Endothelial cell of umbilical vein (primary cell): ENCODE results near the gene BRD3. TPM values are rescaled to one million over a fixed set of nuclear protein-coding genes. Genes with fewer than 3 reads are reported as not detected.

Experiments
- BruUV-seq: library from RNA; stranded (reverse); fragments of 400-500 nt; replicated peaks from 2 replicates; lab custom pipeline; 2021; lab: Mats Ljungman, UMichigan
- CTCF ChIA-PET: fragments of 300-600, 350-600 bp; sonication (Branson Sonifier 250); formaldehyde crosslinking; loops from one replicate; lab custom pipeline; 2021; ENCODE audit warnings: antibody characterized with exemption, inconsistent platforms; lab: Charles Lee
- POLR2A ChIA-PET: fragments of 300-600, 350-600 bp; sonication (Branson Sonifier 250); formaldehyde crosslinking; loops from one replicate; lab custom pipeline; 2021; ENCODE audit warnings: antibody characterized with exemption, inconsistent platforms; lab: Charles Lee
- DNase-seq: peaks from one replicate; pipeline ENCODE4 v3.0.0-alpha.2; 2011; ENCODE audit warnings: low read depth, low spot score
- FAIRE-seq: peaks from 2 replicates; lab custom pipeline; 2011; peaks lifted over from hg19 to GRCh38; lab: Jason Lieb, UNC
- H2AFZ ChIP-seq: 2 replicates; pipeline ENCODE4 v1.6.0; 2012; ENCODE audit warnings: low read depth, low read length, control low read depth, inconsistent platforms
- H3K27ac ChIP-seq: 2 replicates; pipeline ENCODE4 v1.5.1; 2011; ENCODE audit warnings: low read depth, mild to moderate bottlenecking, control low read depth, low read length, moderate library complexity; ENCODE audit not compliant: insufficient read depth
- H3K27me3 ChIP-seq, 2 experiments: 2 replicates each; pipeline versions ENCODE4 v1.6.0 to v1.6.1; 2011; ENCODE audit warnings: low read length in 2 of 2, mixed read lengths in 1 of 2; ENCODE audit not compliant: control insufficient read depth in 2 of 2, insufficient read depth in 2 of 2
- H3K36me3 ChIP-seq, 2 experiments: 2 replicates in 1 of 2; 3 replicates in 1 of 2; pipeline ENCODE4 v1.5.1; 2011; ENCODE audit warnings: low read length in 2 of 2, mild to moderate bottlenecking in 1 of 2, moderate library complexity in 1 of 2; ENCODE audit not compliant: control insufficient read depth in 2 of 2, insufficient read depth in 2 of 2; ENCODE audit errors: extremely low read depth in 1 of 2
- H3K4me1 ChIP-seq: 3 replicates; pipeline ENCODE4 v1.5.1; 2011; ENCODE audit warnings: mild to moderate bottlenecking, low read length; ENCODE audit not compliant: control insufficient read depth, insufficient read depth; ENCODE audit errors: extremely low read depth
- H3K4me2 ChIP-seq: 2 replicates; pipeline ENCODE4 v1.6.1; 2011; ENCODE audit warnings: low read length, control low read depth, mixed read lengths; ENCODE audit not compliant: insufficient read depth
- H3K4me3 ChIP-seq, 3 experiments: fragments of 200-600 bp in 1 of 3; sonication (generic), shearing (Covaris generic) in 1 of 3; replicated peaks in 1 of 3; 2 replicates each; pipeline ENCODE4 v1.5.1; 2011 to 2016; ENCODE audit warnings: control low read depth in 3 of 3, low read length in 3 of 3, mild to moderate bottlenecking in 2 of 3, inconsistent platforms in 1 of 3, low read depth in 1 of 3, moderate library complexity in 1 of 3; ENCODE audit not compliant: insufficient read depth in 1 of 3
- H3K79me2 ChIP-seq: 2 replicates; pipeline ENCODE4 v1.6.0; 2012; ENCODE audit warnings: low read length, inconsistent platforms; ENCODE audit not compliant: control insufficient read depth, insufficient read depth
- H3K9ac ChIP-seq: replicated peaks from 2 replicates; pipeline ENCODE3; 2011; ENCODE audit warnings: low read length, control low read depth; ENCODE audit not compliant: insufficient read depth; ENCODE audit errors: extremely low read depth
- H3K9me1 ChIP-seq: replicated peaks from 3 replicates; pipeline ENCODE4 v1.6.0; 2011; ENCODE audit warnings: mild to moderate bottlenecking, low read length; ENCODE audit not compliant: control insufficient read depth, insufficient read depth; ENCODE audit errors: extremely low read depth
- H3K9me3 ChIP-seq: replicated peaks from 2 replicates; pipeline ENCODE4 v1.5.1; 2012; ENCODE audit warnings: low read length, inconsistent platforms; ENCODE audit not compliant: control insufficient read depth, insufficient read depth
- H4K20me1 ChIP-seq: replicated peaks from 2 replicates; pipeline ENCODE3; 2011; ENCODE audit warnings: mild to moderate bottlenecking, low read length; ENCODE audit not compliant: control insufficient read depth, insufficient read depth; ENCODE audit errors: extremely low read depth
- EZH2 ChIP-seq: IDR thresholded peaks from 2 replicates; pipeline ENCODE4 v1.6.1; 2012; ENCODE audit warnings: borderline replicate concordance, low read depth, mild to moderate bottlenecking, moderate library complexity, low read length, inconsistent platforms; ENCODE audit not compliant: severe bottlenecking
- FOS ChIP-seq: IDR thresholded peaks from 2 replicates; pipeline ENCODE4 v1.6.1; 2011; ENCODE audit warnings: mild to moderate bottlenecking, low read length, moderate library complexity, borderline replicate concordance; ENCODE audit not compliant: insufficient read depth
- GATA2 ChIP-seq: IDR thresholded peaks from 2 replicates; pipeline ENCODE4 v1.7.0; 2011; ENCODE audit warnings: low read depth, mild to moderate bottlenecking, moderate library complexity, mixed read lengths, low read length; ENCODE audit not compliant: insufficient read length, insufficient read depth
- JUN ChIP-seq: IDR thresholded peaks from 2 replicates; pipeline ENCODE4 v1.6.1; 2011; ENCODE audit warnings: borderline replicate concordance, low read depth; ENCODE audit not compliant: insufficient read length, insufficient read depth
- MYC ChIP-seq: IDR thresholded peaks from one replicate; pipeline ENCODE4 v1.6.1; 2011; ENCODE audit warnings: mild to moderate bottlenecking, low read depth, low read length
- POLR2A ChIP-seq: IDR thresholded peaks from 2 replicates; pipeline ENCODE4 v1.6.1; 2012; ENCODE audit warnings: low read depth, mild to moderate bottlenecking, control low read depth, low read length
- POLR2AphosphoS5 ChIP-seq: IDR thresholded peaks from 2 replicates; pipeline ENCODE4 v1.6.1; 2012; ENCODE audit warnings: low read depth, mild to moderate bottlenecking, control low read depth, low read length, moderate library complexity; ENCODE audit not compliant: insufficient read depth
- dilution Hi-C: fragments of 300-500 bp; cut with MboI; formaldehyde crosslinking; loops from one replicate; pipeline ENCODE4 v1.15.0; 2019; ENCODE audit warnings: low sequenced_read_pairs; ENCODE audit not compliant: extremely low pct_ligation_motif_present
- intact Hi-C: fragments of 100-400 bp; cut with micrococcal nuclease; formaldehyde crosslinking; loops from one replicate; pipeline ENCODE4 v1.10.0; 2022
- polyA plus RNA-seq, 4 experiments: library from polyadenylated mRNA; depleted of rRNA in 3 of 4; stranded (reverse) in 3 of 4; unstranded in 1 of 4; fragments of >200 nt; gene quantifications; 2 replicates each; pipeline versions ENCODE4 v1.2.1 to v1.2.3, GENCODE V29; 2011 to 2012; ENCODE audit warnings: missing spikeins in 1 of 4
- total RNA-seq: library from RNA; stranded (reverse); gene quantifications from 2 replicates; pipeline ENCODE4 v1.2.3, GENCODE V29; 2021
- TF ChIP-seq, protein P1 (sequence below), 2 donors: IDR thresholded peaks; 1 replicate in 1 of 2; 2 replicates in 1 of 2; pipeline ENCODE4 v1.5.1; 2011; ENCODE audit warnings: low read length in 2 of 2, mild to moderate bottlenecking in 2 of 2, moderate library complexity in 2 of 2, control low read depth in 1 of 2, inconsistent platforms in 1 of 2, low read depth in 1 of 2; ENCODE audit not compliant: insufficient read depth in 1 of 2; ENCODE audit errors: extremely low read depth in 1 of 2
- TF ChIP-seq, protein P2 (sequence below): IDR thresholded peaks from 2 replicates; pipeline ENCODE4 v1.6.1; 2011; ENCODE audit not compliant: insufficient read depth, insufficient read length

BRD3 gene
- total and polyA plus RNA-seq, 2 donors (not counting 3 experiments of a cell fraction or from before 2014, with no cell fraction given), result 10.5 to 47.1 TPM

DNA sequence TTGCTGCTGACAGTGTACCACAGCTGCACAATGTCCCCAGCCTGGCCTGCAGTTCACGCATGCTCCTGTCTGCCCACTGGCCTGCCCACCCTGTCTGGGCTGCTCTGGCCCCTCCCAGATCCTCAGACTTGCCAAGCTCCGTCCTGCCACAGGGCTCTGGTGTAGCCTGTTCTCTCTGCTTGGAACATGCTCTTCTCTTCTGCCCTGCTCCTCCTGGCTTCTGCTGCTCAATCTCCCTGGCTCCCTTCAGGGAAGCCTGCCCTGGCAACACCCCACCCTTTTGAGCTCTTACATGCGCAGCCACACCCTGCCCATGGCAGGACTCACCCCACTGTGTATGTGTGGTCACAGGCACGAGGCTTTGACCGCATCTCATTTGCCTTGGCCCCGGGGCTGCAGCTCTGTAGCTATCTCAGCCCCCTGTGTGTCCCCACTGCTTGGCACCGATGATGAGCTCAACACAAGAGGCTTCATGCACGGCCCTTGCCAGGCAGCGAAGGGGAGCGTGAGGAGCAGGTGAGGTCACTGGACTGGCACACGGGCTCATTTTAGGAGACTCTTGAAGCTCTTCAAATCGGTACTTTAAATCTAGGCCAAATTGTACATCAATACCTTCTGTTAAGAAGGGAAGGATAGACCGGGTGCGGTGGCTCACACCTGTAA is 20.4 kb upstream of the BRD3 start:
- dilution Hi-C loops (no loop called here), intact Hi-C loops (no loop called here)
- no peaks in the 10 kb centered on the region for H4K20me1 ChIP-seq
- no peak overlapping the region for H2AFZ ChIP-seq
- no peaks in the 10 kb centered on the region for H3K36me3 ChIP-seq
- no peak overlapping the region for H3K9ac ChIP-seq
- TF ChIP-seq, protein P1, sequence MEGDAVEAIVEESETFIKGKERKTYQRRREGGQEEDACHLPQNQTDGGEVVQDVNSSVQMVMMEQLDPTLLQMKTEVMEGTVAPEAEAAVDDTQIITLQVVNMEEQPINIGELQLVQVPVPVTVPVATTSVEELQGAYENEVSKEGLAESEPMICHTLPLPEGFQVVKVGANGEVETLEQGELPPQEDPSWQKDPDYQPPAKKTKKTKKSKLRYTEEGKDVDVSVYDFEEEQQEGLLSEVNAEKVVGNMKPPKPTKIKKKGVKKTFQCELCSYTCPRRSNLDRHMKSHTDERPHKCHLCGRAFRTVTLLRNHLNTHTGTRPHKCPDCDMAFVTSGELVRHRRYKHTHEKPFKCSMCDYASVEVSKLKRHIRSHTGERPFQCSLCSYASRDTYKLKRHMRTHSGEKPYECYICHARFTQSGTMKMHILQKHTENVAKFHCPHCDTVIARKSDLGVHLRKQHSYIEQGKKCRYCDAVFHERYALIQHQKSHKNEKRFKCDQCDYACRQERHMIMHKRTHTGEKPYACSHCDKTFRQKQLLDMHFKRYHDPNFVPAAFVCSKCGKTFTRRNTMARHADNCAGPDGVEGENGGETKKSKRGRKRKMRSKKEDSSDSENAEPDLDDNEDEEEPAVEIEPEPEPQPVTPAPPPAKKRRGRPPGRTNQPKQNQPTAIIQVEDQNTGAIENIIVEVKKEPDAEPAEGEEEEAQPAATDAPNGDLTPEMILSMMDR (IDR thresholded peaks at IDR 0.05; ENCODE audit: extremely low read depth in 1 of 2, insufficient read depth in 1 of 2, low read depth in 1 of 2, low read length in 2 of 2), result no peak
- TF ChIP-seq MYC (no peak), EZH2 (no peak), FOS (no peak)
- BruUV-seq, result no TSS peak
- H3K9me1 ChIP-seq, result no peaks in the 10 kb centered on the region
- no peaks in the 10 kb centered on the region for H3K79me2 ChIP-seq
- ChIA-PET POLR2A (no interaction called here), CTCF (interaction anchor here (0.8 to 1.6 kb wide), 4 partner anchors 11 to 345 kb away, joined by 3 to 6 read pairs (median 4); no protein-coding TSS in a partner anchor)
- H3K27me3 ChIP-seq, result peaks cover 2 to 7% of the 10 kb centered on the region in 2 experiments
- H3K9me3 ChIP-seq, result no peaks in the 10 kb centered on the region
- no peak overlapping the region for H3K27ac ChIP-seq
- DNase-seq (no peak), FAIRE-seq (no peak)
- no peaks in the 10 kb centered on the region for H3K4me1 ChIP-seq
- no peak overlapping the region for H3K4me2 ChIP-seq
- no peak overlapping the region for H3K4me3 ChIP-seq

DNA sequence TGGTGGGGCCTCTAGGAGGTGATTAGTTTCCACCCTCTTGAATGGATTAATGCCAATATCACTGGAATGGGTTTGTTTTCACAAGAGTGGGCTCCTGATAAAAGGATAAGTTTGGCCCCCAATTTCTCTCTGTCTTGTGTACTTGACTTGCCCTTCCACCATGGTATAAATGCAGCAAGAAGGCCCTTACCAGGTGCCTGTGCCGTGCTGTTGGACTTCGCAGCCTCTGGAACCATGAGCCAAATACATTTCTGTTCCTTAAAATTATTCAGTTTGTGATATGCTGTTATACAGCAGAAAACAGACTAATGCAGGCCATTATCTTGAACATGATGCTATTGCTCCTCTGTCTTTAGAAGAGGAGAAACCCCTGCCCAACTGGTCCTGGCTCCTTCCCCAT is 17.8 kb upstream of the BRD3 start:
- Histone ChIP-seq H3K27ac (no peak overlapping the region), H2AFZ (no peak overlapping the region), H3K4me2 (no peak overlapping the region), H3K9ac (no peak overlapping the region), H3K4me1 (no peaks in the 10 kb centered on the region), H3K36me3 (no peaks in the 10 kb centered on the region), H3K4me3 (no peak overlapping the region), H4K20me1 (no peaks in the 10 kb centered on the region), H3K27me3 (peaks cover 0 to 3% of the 10 kb centered on the region in 2 experiments), H3K79me2 (no peaks in the 10 kb centered on the region), H3K9me3 (no peaks in the 10 kb centered on the region), H3K9me1 (no peaks in the 10 kb centered on the region)
- FAIRE-seq (no peak), DNase-seq (no peak)
- dilution Hi-C loops, result no loop called here
- no TSS peak for BruUV-seq
- POLR2A ChIA-PET, result no interaction called here
- CTCF ChIA-PET, result no interaction called here
- no peak for TF ChIP-seq POLR2A
- TF ChIP-seq GATA2, result no peak
- TF ChIP-seq EZH2, result no peak
- TF ChIP-seq, protein P1 (IDR thresholded peaks at IDR 0.05; ENCODE audit: extremely low read depth in 1 of 2, insufficient read depth in 1 of 2, low read depth in 1 of 2, low read length in 2 of 2), result no peak
- TF ChIP-seq FOS, result no peak
- no peak for TF ChIP-seq MYC
- TF ChIP-seq, protein P2, sequence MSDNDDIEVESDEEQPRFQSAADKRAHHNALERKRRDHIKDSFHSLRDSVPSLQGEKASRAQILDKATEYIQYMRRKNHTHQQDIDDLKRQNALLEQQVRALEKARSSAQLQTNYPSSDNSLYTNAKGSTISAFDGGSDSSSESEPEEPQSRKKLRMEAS, result no peak
- no peak for TF ChIP-seq POLR2AphosphoS5
- no peak for TF ChIP-seq JUN
- intact Hi-C loops, result no loop called here
